ENCODE measurements around the gene SLC2A4.
A peak's percentile ranks its signal among the peaks of the same experiment; 100 is the strongest.
"Not testable (repeated sequence)": the region's sequence is repeated elsewhere in the genome, so short reads cannot be mapped to it uniquely, and the experiment has no call there.

The SLC2A4 gene

GRCh38 chr17:7336240-7337175 is 55.0 kb downstream of the SLC2A4 start, which contains the start of gene ACAP1:
Gene ACAP1 (plus strand): TSS chr17:7336529. CDS start chr17:7336735, 206 bp downstream.
- Histone ChIP-seq H3K9me3 (ENCODE audit: severe bottlenecking) (no peaks in the 10 kb centered on the region), H3K27me3 (ENCODE audit: insufficient read depth, poor library complexity, severe bottlenecking) (no peaks in the 10 kb centered on the region), H3K27ac (ENCODE audit: poor library complexity, severe bottlenecking) (no peak within 1 kb of the TSS), H3K4me1 (ENCODE audit: insufficient read depth, poor library complexity, severe bottlenecking) (no peaks in the 10 kb centered on the region), H3K4me3 (ENCODE audit: severe bottlenecking) (no peak within 1 kb of the TSS), H3K36me3 (ENCODE audit: low read depth) (no peaks in the 10 kb centered on the region)
- TF ChIP-seq CTCF (IDR thresholded peaks at IDR 0.05; ENCODE audit: poor library complexity, severe bottlenecking) = no peak
- DNase-seq (ENCODE audit: low spot score) (peak; percentile 36), ATAC-seq (ENCODE audit: low read depth) (no peak)

GRCh38 chr17:7337600-7337999 is 56.1 kb downstream of the SLC2A4 start:
- ATAC-seq (ENCODE audit: low read depth); DNase-seq (ENCODE audit: low spot score); H3K27me3 ChIP-seq (ENCODE audit: insufficient read depth, poor library complexity, severe bottlenecking); H3K9me3 ChIP-seq (ENCODE audit: severe bottlenecking); H3K4me3 ChIP-seq (ENCODE audit: severe bottlenecking); H3K27ac ChIP-seq (ENCODE audit: poor library complexity, severe bottlenecking); H3K36me3 ChIP-seq (ENCODE audit: low read depth); H3K4me1 ChIP-seq (ENCODE audit: insufficient read depth, poor library complexity, severe bottlenecking): not testable (repeated sequence)
